HepG2 (cell line): ENCODE measurements around the gene LAP3. TPM values are rescaled to one million over a fixed set of nuclear protein-coding genes. Genes with fewer than 3 reads are reported as not detected.
A peak's percentile ranks its signal among the peaks of the same experiment; 100 is the strongest.

Experiments used
- EZH2 ChIP-seq: conservative IDR thresholded peaks from 2 replicates; pipeline ENCODE4 v1.6.1; 2012; ENCODE audit warnings: mild to moderate bottlenecking, low read depth, low read length, moderate library complexity
- HNRNPLL ChIP-seq: fragments of 200-400 bp; formaldehyde crosslinking; IDR thresholded peaks from 2 replicates; pipeline ENCODE4 v1.6.1; 2017; ENCODE audit warnings: mild to moderate bottlenecking, low read depth, low read length; ENCODE audit not compliant: poor library complexity, severe bottlenecking
- KDM5A ChIP-seq: fragments of 200-600 bp; sonication (generic); IDR thresholded peaks from 2 replicates; pipeline ENCODE4 v1.7.0; 2018; ENCODE audit warnings: antibody characterized with exemption, mild to moderate bottlenecking, low read length, borderline replicate concordance
- MYNN ChIP-seq: sonication (generic); formaldehyde crosslinking; IDR thresholded peaks from 2 replicates; pipeline ENCODE4 v1.4.0; 2020; ENCODE audit warnings: mild to moderate bottlenecking, low read depth, missing genetic modification reagents
- NFE2L2 ChIP-seq: fragments of 150-350 bp; IDR thresholded peaks from 2 replicates; pipeline ENCODE4 v1.6.1; 2014; ENCODE audit warnings: low read length
- PAF1 ChIP-seq: IDR thresholded peaks from 2 replicates; pipeline ENCODE4 v1.6.1; 2016; ENCODE audit warnings: missing genetic modification reagents, missing compliant biosample characterization
- PHF20 ChIP-seq: sonication (generic); formaldehyde crosslinking; IDR thresholded peaks from 2 replicates; pipeline ENCODE4 v1.5.0; 2020; ENCODE audit warnings: mild to moderate bottlenecking, missing genetic modification reagents
- TOE1 ChIP-seq: sonication (generic); formaldehyde crosslinking; IDR thresholded peaks from 2 replicates; pipeline ENCODE4 v1.4.0; 2020; ENCODE audit warnings: mild to moderate bottlenecking, missing genetic modification reagents
- U2AF2 ChIP-seq: fragments of 200-400 bp; formaldehyde crosslinking; IDR thresholded peaks from 2 replicates; pipeline ENCODE4 v1.6.1; 2017; ENCODE audit warnings: low read depth, mild to moderate bottlenecking, low read length
- ZBTB38 ChIP-seq: sonication (generic); formaldehyde crosslinking; IDR thresholded peaks from 2 replicates; pipeline ENCODE4 v1.5.1; 2020; ENCODE audit warnings: mild to moderate bottlenecking, missing genetic modification reagents
- ZFP37 ChIP-seq: sonication (generic); formaldehyde crosslinking; IDR thresholded peaks from 2 replicates; pipeline ENCODE4 v1.4.0; 2020; ENCODE audit warnings: missing genetic modification reagents, borderline replicate concordance
- ZNF703 ChIP-seq: sonication (generic); formaldehyde crosslinking; IDR thresholded peaks from 2 replicates; pipeline ENCODE4 v1.5.1; 2020; ENCODE audit warnings: missing genetic modification reagents, mild to moderate bottlenecking, moderate library complexity, borderline replicate concordance
- ZNF781 ChIP-seq: sonication (generic); formaldehyde crosslinking; IDR thresholded peaks from 2 replicates; pipeline ENCODE4 v1.5.1; 2020; ENCODE audit warnings: borderline replicate concordance, mild to moderate bottlenecking, missing genetic modification reagents; ENCODE audit errors: not compliant biosample characterization
- ZNF816 ChIP-seq: sonication (generic); formaldehyde crosslinking; IDR thresholded peaks from 2 replicates; pipeline ENCODE4 v1.8.0; 2022; ENCODE audit warnings: missing genetic modification reagents, mild to moderate bottlenecking, borderline replicate concordance
- ZSCAN21 ChIP-seq: sonication (generic); formaldehyde crosslinking; IDR thresholded peaks from 2 replicates; pipeline ENCODE4 v1.8.0; 2022; ENCODE audit warnings: mild to moderate bottlenecking, missing genetic modification reagents, moderate library complexity, borderline replicate concordance
- polyA plus RNA-seq, 8 experiments: library from polyadenylated mRNA; depleted of rRNA in 3 of 8; stranded (reverse) in 7 of 8; unstranded in 1 of 8; fragments of >200 nt; fragmentation: Illumina TruSeq in 4 of 8; extraction: Trizol in 4 of 8; gene quantifications; 2 replicates each; pipeline versions ENCODE4 v1.2.1 to v1.2.3, GENCODE V29; 2011 to 2016; ENCODE audit warnings: low read depth in 4 of 8, missing spikeins in 1 of 8, mixed read lengths in 1 of 8; ENCODE audit not compliant: insufficient read depth in 1 of 8
- total RNA-seq, 5 experiments: library from RNA; depleted of rRNA; stranded (reverse); fragments of >200 nt; fragmentation: Illumina TruSeq; extraction: Trizol; gene quantifications; 2 replicates each; pipeline ENCODE4 v1.2.3, GENCODE V29; 2016; ENCODE audit warnings: low read depth in 1 of 5
- TF ChIP-seq, protein P1 (sequence below): IDR thresholded peaks from 2 replicates; pipeline ENCODE4 v1.6.1; 2016; ENCODE audit warnings: missing biosample characterization, missing genetic modification reagents, low read depth
- TF ChIP-seq, protein P2 (sequence below): sonication (generic); formaldehyde crosslinking; IDR thresholded peaks from 2 replicates; pipeline ENCODE4 v1.4.0; 2020; ENCODE audit warnings: missing genetic modification reagents, borderline replicate concordance
- TF ChIP-seq, protein P3 (sequence below): IDR thresholded peaks from 2 replicates; pipeline ENCODE4 v1.6.1; 2016; ENCODE audit warnings: mild to moderate bottlenecking
- TF ChIP-seq, protein P4 (sequence below): sonication (generic); formaldehyde crosslinking; IDR thresholded peaks from 2 replicates; pipeline ENCODE4 v1.4.0; 2020; ENCODE audit warnings: missing genetic modification reagents

LAP3 gene
- total and polyA plus RNA-seq, 2 of the 13 experiments (the other 11 are each of a cell fraction or from before 2014, with no cell fraction given): 106 to 125 TPM

DNA sequence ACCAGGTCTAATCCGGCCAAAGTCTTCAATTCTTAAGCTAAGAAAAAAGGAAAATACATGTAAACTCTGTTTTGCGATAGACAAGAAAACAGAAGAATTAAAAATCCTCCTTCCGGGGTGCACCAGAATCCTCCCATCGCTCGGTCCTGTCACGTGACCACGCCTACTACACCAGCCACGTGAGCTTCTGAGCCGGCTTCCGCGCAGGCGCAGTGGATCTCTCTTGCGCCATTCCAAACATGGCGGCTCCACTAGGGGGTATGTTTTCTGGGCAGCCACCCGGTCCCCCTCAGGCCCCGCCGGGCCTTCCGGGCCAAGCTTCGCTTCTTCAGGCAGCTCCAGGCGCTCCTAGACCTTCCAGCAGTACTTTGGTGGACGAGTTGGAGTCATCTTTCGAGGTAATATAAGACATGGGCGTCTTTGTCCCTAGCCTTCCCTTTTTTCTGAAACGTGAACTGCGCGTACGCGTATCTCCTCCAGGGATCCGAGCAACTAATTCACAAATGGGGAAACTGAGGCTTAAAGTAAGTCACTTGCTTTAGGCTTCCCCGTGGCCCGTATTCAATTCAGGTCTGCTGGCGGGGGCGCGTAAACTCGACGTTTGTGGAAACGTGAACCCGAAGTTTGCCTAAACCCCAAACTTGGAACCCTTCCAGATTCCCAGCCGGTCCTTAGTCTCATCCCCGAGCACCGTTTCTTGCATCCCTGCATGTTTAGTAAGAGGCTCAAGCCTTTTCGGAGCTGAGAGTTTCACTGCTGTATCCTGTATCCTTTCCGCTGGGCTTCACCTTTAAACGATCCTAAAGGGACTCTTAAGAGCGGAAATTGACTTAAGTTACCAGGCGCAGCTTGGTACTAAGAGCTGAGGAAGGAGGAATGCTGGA, 37.7 kb downstream of the LAP3 start, which contains the start of gene MED28 (continued):
- TF ChIP-seq PAF1 (CRISPR knock-in tag): no peak
- no peak for TF ChIP-seq NFE2L2
- TF ChIP-seq, protein P1, sequence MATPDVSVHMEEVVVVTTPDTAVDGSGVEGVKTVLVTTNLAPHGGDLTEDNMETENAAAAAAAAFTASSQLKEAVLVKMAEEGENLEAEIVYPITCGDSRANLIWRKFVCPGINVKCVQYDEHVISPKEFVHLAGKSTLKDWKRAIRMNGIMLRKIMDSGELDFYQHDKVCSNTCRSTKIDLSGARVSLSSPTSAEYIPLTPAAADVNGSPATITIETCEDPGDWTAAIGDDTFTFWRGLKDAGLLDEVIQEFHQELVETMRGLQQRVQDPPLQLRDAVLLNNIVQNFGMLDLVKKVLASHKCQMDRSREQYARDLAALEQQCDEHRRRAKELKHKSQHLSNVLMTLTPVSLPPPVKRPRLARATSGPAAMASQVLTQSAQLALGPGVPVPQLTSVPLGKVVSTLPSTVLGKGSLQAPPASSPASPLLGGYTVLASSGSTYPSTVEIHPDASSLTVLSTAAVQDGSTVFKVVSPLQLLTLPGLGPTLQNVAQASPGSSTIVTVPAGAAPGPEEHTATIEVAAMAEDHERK (CRISPR knock-in tag): no peak
- TF ChIP-seq ZNF816 (CRISPR knock-in tag): no peak; the same call in 1 of the 2 replicates
- TF ChIP-seq EZH2: no peak
- no peak for TF ChIP-seq ZFP37 (CRISPR knock-in tag)
- 0 out of 2 replicates have a peak, but pooled peaks have one; percentile 17 for TF ChIP-seq TOE1
- peak; percentile 45 for TF ChIP-seq HNRNPLL
- TF ChIP-seq KDM5A: peak; percentile 96
- TF ChIP-seq, protein P2, sequence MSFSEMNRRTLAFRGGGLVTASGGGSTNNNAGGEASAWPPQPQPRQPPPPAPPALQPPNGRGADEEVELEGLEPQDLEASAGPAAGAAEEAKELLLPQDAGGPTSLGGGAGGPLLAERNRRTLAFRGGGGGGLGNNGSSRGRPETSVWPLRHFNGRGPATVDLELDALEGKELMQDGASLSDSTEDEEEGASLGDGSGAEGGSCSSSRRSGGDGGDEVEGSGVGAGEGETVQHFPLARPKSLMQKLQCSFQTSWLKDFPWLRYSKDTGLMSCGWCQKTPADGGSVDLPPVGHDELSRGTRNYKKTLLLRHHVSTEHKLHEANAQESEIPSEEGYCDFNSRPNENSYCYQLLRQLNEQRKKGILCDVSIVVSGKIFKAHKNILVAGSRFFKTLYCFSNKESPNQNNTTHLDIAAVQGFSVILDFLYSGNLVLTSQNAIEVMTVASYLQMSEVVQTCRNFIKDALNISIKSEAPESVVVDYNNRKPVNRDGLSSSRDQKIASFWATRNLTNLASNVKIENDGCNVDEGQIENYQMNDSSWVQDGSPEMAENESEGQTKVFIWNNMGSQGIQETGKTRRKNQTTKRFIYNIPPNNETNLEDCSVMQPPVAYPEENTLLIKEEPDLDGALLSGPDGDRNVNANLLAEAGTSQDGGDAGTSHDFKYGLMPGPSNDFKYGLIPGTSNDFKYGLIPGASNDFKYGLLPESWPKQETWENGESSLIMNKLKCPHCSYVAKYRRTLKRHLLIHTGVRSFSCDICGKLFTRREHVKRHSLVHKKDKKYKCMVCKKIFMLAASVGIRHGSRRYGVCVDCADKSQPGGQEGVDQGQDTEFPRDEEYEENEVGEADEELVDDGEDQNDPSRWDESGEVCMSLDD: peak; percentile 66; the same call in 1 of the 2 replicates
- TF ChIP-seq U2AF2: no peak
- TF ChIP-seq ZNF703 (CRISPR knock-in tag): no peak
- peak; percentile 91 for TF ChIP-seq PHF20 (CRISPR knock-in tag)
- TF ChIP-seq, protein P3, sequence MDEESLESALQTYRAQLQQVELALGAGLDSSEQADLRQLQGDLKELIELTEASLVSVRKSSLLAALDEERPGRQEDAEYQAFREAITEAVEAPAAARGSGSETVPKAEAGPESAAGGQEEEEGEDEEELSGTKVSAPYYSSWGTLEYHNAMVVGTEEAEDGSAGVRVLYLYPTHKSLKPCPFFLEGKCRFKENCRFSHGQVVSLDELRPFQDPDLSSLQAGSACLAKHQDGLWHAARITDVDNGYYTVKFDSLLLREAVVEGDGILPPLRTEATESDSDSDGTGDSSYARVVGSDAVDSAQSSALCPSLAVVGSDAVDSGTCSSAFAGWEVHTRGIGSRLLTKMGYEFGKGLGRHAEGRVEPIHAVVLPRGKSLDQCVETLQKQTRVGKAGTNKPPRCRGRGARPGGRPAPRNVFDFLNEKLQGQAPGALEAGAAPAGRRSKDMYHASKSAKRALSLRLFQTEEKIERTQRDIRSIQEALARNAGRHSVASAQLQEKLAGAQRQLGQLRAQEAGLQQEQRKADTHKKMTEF (CRISPR knock-in tag): peak; percentile 38; the same call in 1 of the 2 replicates
- TF ChIP-seq, protein P4, sequence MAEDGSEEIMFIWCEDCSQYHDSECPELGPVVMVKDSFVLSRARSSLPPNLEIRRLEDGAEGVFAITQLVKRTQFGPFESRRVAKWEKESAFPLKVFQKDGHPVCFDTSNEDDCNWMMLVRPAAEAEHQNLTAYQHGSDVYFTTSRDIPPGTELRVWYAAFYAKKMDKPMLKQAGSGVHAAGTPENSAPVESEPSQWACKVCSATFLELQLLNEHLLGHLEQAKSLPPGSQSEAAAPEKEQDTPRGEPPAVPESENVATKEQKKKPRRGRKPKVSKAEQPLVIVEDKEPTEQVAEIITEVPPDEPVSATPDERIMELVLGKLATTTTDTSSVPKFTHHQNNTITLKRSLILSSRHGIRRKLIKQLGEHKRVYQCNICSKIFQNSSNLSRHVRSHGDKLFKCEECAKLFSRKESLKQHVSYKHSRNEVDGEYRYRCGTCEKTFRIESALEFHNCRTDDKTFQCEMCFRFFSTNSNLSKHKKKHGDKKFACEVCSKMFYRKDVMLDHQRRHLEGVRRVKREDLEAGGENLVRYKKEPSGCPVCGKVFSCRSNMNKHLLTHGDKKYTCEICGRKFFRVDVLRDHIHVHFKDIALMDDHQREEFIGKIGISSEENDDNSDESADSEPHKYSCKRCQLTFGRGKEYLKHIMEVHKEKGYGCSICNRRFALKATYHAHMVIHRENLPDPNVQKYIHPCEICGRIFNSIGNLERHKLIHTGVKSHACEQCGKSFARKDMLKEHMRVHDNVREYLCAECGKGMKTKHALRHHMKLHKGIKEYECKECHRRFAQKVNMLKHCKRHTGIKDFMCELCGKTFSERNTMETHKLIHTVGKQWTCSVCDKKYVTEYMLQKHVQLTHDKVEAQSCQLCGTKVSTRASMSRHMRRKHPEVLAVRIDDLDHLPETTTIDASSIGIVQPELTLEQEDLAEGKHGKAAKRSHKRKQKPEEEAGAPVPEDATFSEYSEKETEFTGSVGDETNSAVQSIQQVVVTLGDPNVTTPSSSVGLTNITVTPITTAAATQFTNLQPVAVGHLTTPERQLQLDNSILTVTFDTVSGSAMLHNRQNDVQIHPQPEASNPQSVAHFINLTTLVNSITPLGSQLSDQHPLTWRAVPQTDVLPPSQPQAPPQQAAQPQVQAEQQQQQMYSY (CRISPR knock-in tag): peak; percentile 53; the same call in 1 of the 2 replicates
- no peak for TF ChIP-seq ZSCAN21
- no peak for TF ChIP-seq MYNN (CRISPR knock-in tag)
- TF ChIP-seq ZNF781 (CRISPR knock-in tag): peak; percentile 27
- no peak for TF ChIP-seq ZBTB38 (CRISPR knock-in tag)
